ENCODE results near the gene OR5M8. TPM values are rescaled to one million over a fixed set of nuclear protein-coding genes. Genes with fewer than 3 reads are reported as not detected.

The OR5M8 gene
- total RNA-seq, 2 donors from 2014 or later: not detected

- intact Hi-C loops (cut with DNase I): no loop called here
- TF ChIP-seq POLR2A (IDR thresholded peaks at IDR 0.05): no peak
- TF ChIP-seq, protein P1, sequence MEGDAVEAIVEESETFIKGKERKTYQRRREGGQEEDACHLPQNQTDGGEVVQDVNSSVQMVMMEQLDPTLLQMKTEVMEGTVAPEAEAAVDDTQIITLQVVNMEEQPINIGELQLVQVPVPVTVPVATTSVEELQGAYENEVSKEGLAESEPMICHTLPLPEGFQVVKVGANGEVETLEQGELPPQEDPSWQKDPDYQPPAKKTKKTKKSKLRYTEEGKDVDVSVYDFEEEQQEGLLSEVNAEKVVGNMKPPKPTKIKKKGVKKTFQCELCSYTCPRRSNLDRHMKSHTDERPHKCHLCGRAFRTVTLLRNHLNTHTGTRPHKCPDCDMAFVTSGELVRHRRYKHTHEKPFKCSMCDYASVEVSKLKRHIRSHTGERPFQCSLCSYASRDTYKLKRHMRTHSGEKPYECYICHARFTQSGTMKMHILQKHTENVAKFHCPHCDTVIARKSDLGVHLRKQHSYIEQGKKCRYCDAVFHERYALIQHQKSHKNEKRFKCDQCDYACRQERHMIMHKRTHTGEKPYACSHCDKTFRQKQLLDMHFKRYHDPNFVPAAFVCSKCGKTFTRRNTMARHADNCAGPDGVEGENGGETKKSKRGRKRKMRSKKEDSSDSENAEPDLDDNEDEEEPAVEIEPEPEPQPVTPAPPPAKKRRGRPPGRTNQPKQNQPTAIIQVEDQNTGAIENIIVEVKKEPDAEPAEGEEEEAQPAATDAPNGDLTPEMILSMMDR (IDR thresholded peaks at IDR 0.05): no peak
- Histone ChIP-seq H3K27ac (no peak within 1 kb of the TSS), H3K27me3 (no peaks in the 10 kb centered on the region), H3K9me3 (no peaks in the 10 kb centered on the region), H3K36me3 (replicated peaks in 1 of 2; ENCODE audit: insufficient read depth in 1 of 2, low read depth in 2 of 2) (no peaks in the 10 kb centered on the region), H3K4me1 (no peaks in the 10 kb centered on the region), H3K4me3 (no peak within 1 kb of the TSS)
- no peak for DNase-seq
- no peak for ATAC-seq
- 75 to 83% methylated on average over 6 of the region's 6 CpGs for whole genome bisulfite sequencing, 2 donors
These were observed 17.9 kb downstream of the OR5M8 start, which contains the start of gene OR5M3 for GRCh38 chr11:56473252-56473651. OR5M3 (minus strand) TSS chr11:56473352; CDS start chr11:56470497, 2,855 bp downstream.

DNA sequence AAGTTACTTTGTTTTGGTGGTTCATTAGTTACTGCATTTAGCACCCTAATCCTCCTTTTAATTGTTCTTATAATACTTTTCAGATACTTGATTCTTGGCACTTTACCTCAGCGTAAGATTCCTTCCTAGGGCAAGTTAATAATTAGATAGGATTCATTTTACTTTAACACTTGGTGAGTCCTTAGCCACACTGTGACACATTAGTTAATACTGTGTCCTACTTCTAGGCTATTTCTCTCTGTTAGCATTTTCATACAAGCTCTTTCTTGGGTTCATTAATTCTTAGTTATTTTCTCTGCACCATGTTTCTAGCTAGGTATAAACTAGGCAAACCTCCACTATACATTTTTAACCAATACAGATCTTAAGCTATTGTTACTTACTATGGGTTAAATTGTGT lies 34.1 kb downstream of the OR5M8 start:
- Histone ChIP-seq H3K27me3 (no peaks in the 10 kb centered on the region), H3K36me3 (replicated peaks in 1 of 2; ENCODE audit: insufficient read depth in 1 of 2, low read depth in 2 of 2) (no peaks in the 10 kb centered on the region), H3K4me3 (no peak overlapping the region), H3K4me1 (no peaks in the 10 kb centered on the region), H3K27ac (no peak overlapping the region), H3K9me3 (no peaks in the 10 kb centered on the region)
- DNase-seq (no peak), ATAC-seq (no peak)
- intact Hi-C loops (cut with DNase I): no loop called here
- WGBS, 2 donors: 43 to 50% methylated on average over 1 of the region's 1 CpG
- TF ChIP-seq, protein P1 (IDR thresholded peaks at IDR 0.05): no peak
- TF ChIP-seq POLR2A (IDR thresholded peaks at IDR 0.05): no peak

DNA sequence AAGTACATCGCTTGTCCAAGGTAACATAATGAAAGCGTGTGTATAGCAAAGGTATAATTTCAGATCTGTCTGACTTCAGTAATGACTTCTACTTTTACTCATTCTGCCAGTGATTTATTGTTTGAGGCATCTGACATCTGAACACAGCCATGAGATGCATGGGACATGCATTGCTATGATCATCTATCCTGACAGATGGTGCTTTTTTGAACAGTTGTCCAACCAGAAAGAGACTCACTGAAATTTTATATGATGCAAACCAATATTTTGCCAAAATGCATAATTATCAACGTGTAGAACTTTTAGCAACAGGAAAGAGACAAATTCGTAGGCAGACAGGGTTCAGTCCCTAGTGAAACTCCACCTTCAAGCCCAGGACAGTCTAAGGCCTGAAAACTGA lies 37.6 kb downstream of the OR5M8 start:
- H3K27ac ChIP-seq: no peak overlapping the region

More for the DNA sequence above, 37.6 kb downstream of the OR5M8 start:
- Histone ChIP-seq H3K4me1 (no peaks in the 10 kb centered on the region), H3K9me3 (no peaks in the 10 kb centered on the region), H3K27me3 (no peaks in the 10 kb centered on the region), H3K4me3 (no peak overlapping the region), H3K36me3 (replicated peaks in 1 of 2; ENCODE audit: insufficient read depth in 1 of 2, low read depth in 2 of 2) (no peaks in the 10 kb centered on the region)
- no peak for TF ChIP-seq POLR2A (IDR thresholded peaks at IDR 0.05)
- TF ChIP-seq, protein P1 (IDR thresholded peaks at IDR 0.05): no peak
- no peak for DNase-seq
- intact Hi-C loops (cut with DNase I): no loop called here
- 43 to 61% methylated on average over 4 of the region's 4 CpGs for WGBS, 2 donors
- no peak for ATAC-seq

Other genes starting within 250 kb of the OR5M8 start
- not detected for gene OR5T3, start 239.1 kb downstream of the OR5M8 start, total RNA-seq
- not detected for gene OR5T1, start 217.2 kb downstream of the OR5M8 start, total RNA-seq
- not detected for gene OR8H1, start 199.1 kb downstream of the OR5M8 start, total RNA-seq
- not detected for gene OR8K3, start 176.2 kb downstream of the OR5M8 start, total RNA-seq
- gene OR8K1, start 145.3 kb downstream of the OR5M8 start, total RNA-seq: not detected
- not detected for gene OR8J1, start 137.1 kb downstream of the OR5M8 start, total RNA-seq
- gene OR8U1, start 115.7 kb downstream of the OR5M8 start, total RNA-seq: not detected
- not detected for gene OR5AL1, start 78.7 kb downstream of the OR5M8 start, total RNA-seq
- not detected for gene OR5M3, start 18.0 kb downstream of the OR5M8 start, total RNA-seq
- gene OR5M11, start 51.9 kb upstream of the OR5M8 start, total RNA-seq: not detected
- not detected for gene OR5M10, start 86.4 kb upstream of the OR5M8 start, total RNA-seq
- not detected for gene OR5M1, start 123.5 kb upstream of the OR5M8 start, total RNA-seq
- not detected for gene OR5AP2, start 151.1 kb upstream of the OR5M8 start, total RNA-seq
- not detected for gene OR5AR1, start 172.3 kb upstream of the OR5M8 start, total RNA-seq
- gene OR9G1, start 207.7 kb upstream of the OR5M8 start, total RNA-seq: not detected